ENCODE data around the gene MICAL1. TPM values are rescaled to one million over a fixed set of nuclear protein-coding genes. Genes with fewer than 3 reads are reported as not detected.

Gene MICAL1
- total RNA-seq, 1 experiment from 2014 or later: 10.8 TPM

GRCh38 chr6:109469591-109470189 lies 14.1 kb upstream of the MICAL1 start:
- Histone ChIP-seq H3K4me1 (replicated peaks; ENCODE audit: insufficient read depth) (no peaks in the 10 kb centered on the region), H3K4me2 (no peak overlapping the region), H3K9me2 (ENCODE audit: insufficient read depth) (no peaks in the 10 kb centered on the region), H2AFZ (no peak overlapping the region), H4K20me1 (ENCODE audit: insufficient read depth) (peaks cover 5% of the 10 kb centered on the region; the same call in 1 of the 2 replicates), H3K79me2 (ENCODE audit: low read depth) (no peaks in the 10 kb centered on the region), H3K9me3 (ENCODE audit: insufficient read depth, low read depth) (no peaks in the 10 kb centered on the region), H3K4me3 (no peak overlapping the region), H3F3A (ENCODE audit: insufficient read depth, low read depth) (no peaks in the 10 kb centered on the region), H3K27ac (no peak overlapping the region), H3K36me3 (ENCODE audit: low read depth) (peaks cover 61% of the 10 kb centered on the region), H3K27me3 (ENCODE audit: insufficient read depth, low read depth) (no peaks in the 10 kb centered on the region)
- BruUV-seq (replicated peaks): no TSS peak
- ChIA-PET CTCF (no interaction called here), POLR2A (ENCODE audit: unreplicated experiment) (no interaction called here)
- intact Hi-C loops (cut with micrococcal nuclease; ENCODE audit: unreplicated experiment): no loop called here
- TF ChIP-seq EZH2 (IDR thresholded peaks at IDR 0.05; ENCODE audit: low read depth) (no peak), CTCF (conservative IDR thresholded peaks at IDR 0.05) (no peak)
- no peak for DNase-seq

- BruUV-seq (replicated peaks): no TSS peak
- Histone ChIP-seq H3K4me2 (no peak overlapping the region), H3K4me1 (replicated peaks; ENCODE audit: insufficient read depth) (no peaks in the 10 kb centered on the region), H3K9me3 (ENCODE audit: insufficient read depth, low read depth) (no peaks in the 10 kb centered on the region), H3K27me3 (ENCODE audit: insufficient read depth, low read depth) (no peaks in the 10 kb centered on the region), H3K36me3 (ENCODE audit: low read depth) (peaks cover 56% of the 10 kb centered on the region), H3K4me3 (no peak overlapping the region), H2AFZ (no peak overlapping the region), H3K27ac (no peak overlapping the region), H3F3A (ENCODE audit: insufficient read depth, low read depth) (no peaks in the 10 kb centered on the region), H3K9me2 (ENCODE audit: insufficient read depth) (no peaks in the 10 kb centered on the region), H4K20me1 (ENCODE audit: insufficient read depth) (peaks cover 15% of the 10 kb centered on the region), H3K79me2 (ENCODE audit: low read depth) (no peaks in the 10 kb centered on the region)
- no peak for DNase-seq
- ChIA-PET CTCF (no interaction called here), POLR2A (ENCODE audit: unreplicated experiment) (no interaction called here)
- TF ChIP-seq EZH2 (IDR thresholded peaks at IDR 0.05; ENCODE audit: low read depth): no peak
- no peak for TF ChIP-seq CTCF (conservative IDR thresholded peaks at IDR 0.05)
- intact Hi-C loops (cut with micrococcal nuclease; ENCODE audit: unreplicated experiment): no loop called here
Observed at GRCh38 chr6:109467696-109468095, 12.1 kb upstream of the MICAL1 start.

- H3K27me3 ChIP-seq (ENCODE audit: insufficient read depth, low read depth): no peaks in the 10 kb centered on the region
- BruUV-seq (replicated peaks): no TSS peak
- ChIA-PET POLR2A (ENCODE audit: unreplicated experiment) (interaction anchor here (0.8 kb wide), 1 partner anchor 13 kb away, joined by 7 read pairs; no protein-coding TSS in a partner anchor), CTCF (no interaction called here)
- H3K4me2 ChIP-seq: no peak overlapping the region
- H3K4me3 ChIP-seq: no peak overlapping the region
- TF ChIP-seq EZH2 (IDR thresholded peaks at IDR 0.05; ENCODE audit: low read depth): no peak
- TF ChIP-seq CTCF (conservative IDR thresholded peaks at IDR 0.05): no peak
- H3K36me3 ChIP-seq (ENCODE audit: low read depth): peaks cover 60% of the 10 kb centered on the region
- intact Hi-C loops (cut with micrococcal nuclease; ENCODE audit: unreplicated experiment): no loop called here
- no peaks in the 10 kb centered on the region for H3K9me2 ChIP-seq (ENCODE audit: insufficient read depth)
- 0 out of 2 replicates have a peak, but pooled peaks cover under 1% of the 10 kb centered on the region for H3F3A ChIP-seq (ENCODE audit: insufficient read depth, low read depth)
- H3K27ac ChIP-seq: no peak overlapping the region
- peaks cover 15% of the 10 kb centered on the region for H4K20me1 ChIP-seq (ENCODE audit: insufficient read depth)
- no peaks in the 10 kb centered on the region for H3K4me1 ChIP-seq (replicated peaks; ENCODE audit: insufficient read depth)
- H3K79me2 ChIP-seq (ENCODE audit: low read depth): no peaks in the 10 kb centered on the region
- H3K9me3 ChIP-seq (ENCODE audit: insufficient read depth, low read depth): no peaks in the 10 kb centered on the region
- DNase-seq: no peak
- no peak overlapping the region for H2AFZ ChIP-seq
Observed at GRCh38 chr6:109466212-109466923, 10.8 kb upstream of the MICAL1 start.

Data from PC-9 (cell line).